ENCODE results near the gene CASKIN2.

DNA sequence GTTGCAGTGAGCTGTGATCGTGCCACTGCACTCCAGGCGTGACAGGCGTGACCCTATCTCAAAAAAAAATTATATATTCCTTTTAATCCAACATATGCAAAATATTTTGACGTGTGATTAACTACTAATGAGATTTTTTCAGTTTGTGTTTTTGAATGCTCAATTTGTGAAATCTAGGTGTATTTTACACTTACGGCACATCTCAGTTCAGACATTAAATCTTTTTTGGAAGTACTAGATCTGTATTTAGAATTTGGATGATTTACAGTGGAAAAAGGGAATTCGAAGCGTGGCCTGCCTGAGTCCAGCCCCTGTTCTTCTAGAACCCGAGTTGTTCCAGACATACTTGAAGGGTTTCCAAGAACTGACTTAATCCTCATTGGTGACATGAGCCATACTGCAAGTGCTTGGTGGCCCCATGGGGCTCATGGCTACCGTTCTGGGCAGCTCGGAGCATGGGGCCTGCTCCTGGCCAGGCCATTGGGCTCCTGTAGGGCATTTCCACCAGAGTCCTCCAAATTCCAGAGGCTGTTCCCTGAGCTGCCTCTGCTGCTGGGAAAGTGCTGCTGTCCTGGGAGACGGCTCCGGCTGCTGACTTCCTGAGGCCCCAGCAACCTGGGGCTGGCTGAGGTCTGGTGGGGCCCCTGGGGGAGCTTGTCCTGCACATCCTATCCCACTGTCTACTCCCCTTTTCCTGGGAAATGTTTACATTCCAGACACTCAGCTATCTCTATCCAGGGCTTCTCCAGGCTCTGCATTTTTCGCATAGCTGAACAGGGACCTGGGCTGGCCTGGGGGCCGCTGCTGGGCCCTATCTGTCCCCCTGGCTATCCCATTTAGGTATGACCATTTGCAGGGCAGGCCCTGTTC lies 37.3 kb upstream of the CASKIN2 start:
- no peak for TF ChIP-seq MAZ (IDR thresholded peaks at IDR 0.05; ENCODE audit: borderline replicate concordance, low read depth, low read length)
- TF ChIP-seq, protein P1, sequence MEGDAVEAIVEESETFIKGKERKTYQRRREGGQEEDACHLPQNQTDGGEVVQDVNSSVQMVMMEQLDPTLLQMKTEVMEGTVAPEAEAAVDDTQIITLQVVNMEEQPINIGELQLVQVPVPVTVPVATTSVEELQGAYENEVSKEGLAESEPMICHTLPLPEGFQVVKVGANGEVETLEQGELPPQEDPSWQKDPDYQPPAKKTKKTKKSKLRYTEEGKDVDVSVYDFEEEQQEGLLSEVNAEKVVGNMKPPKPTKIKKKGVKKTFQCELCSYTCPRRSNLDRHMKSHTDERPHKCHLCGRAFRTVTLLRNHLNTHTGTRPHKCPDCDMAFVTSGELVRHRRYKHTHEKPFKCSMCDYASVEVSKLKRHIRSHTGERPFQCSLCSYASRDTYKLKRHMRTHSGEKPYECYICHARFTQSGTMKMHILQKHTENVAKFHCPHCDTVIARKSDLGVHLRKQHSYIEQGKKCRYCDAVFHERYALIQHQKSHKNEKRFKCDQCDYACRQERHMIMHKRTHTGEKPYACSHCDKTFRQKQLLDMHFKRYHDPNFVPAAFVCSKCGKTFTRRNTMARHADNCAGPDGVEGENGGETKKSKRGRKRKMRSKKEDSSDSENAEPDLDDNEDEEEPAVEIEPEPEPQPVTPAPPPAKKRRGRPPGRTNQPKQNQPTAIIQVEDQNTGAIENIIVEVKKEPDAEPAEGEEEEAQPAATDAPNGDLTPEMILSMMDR (conservative IDR thresholded peaks at IDR 0.05; ENCODE audit: low read depth, low read length): no peak
- no peak for TF ChIP-seq BHLHE40 (IDR thresholded peaks at IDR 0.05; ENCODE audit: low read depth, low read length)
- TF ChIP-seq POLR2A (IDR thresholded peaks at IDR 0.05; ENCODE audit: low read depth, low read length): no peak

All from IMR-90 (cell line).